ENCODE data around the gene NBEA. TPM values are rescaled to one million over a fixed set of nuclear protein-coding genes. Genes with fewer than 3 reads are reported as not detected.
A peak's percentile ranks its signal among the peaks of the same experiment; 100 is the strongest.

Gene NBEA
- total RNA-seq, 1 donor from 2014 or later = 19.1 TPM

GRCh38 chr13:35566340-35566739, 624.3 kb downstream of the NBEA start:
- DNase-seq = no peak
- intact Hi-C loops (cut with DNase I) = no loop called here
- no peak for ATAC-seq (ENCODE audit: poor library complexity)

- DNase-seq (no peak), ATAC-seq (ENCODE audit: poor library complexity) (no peak)
- intact Hi-C loops (cut with DNase I) = no loop called here
These were observed 625.4 kb downstream of the NBEA start for GRCh38 chr13:35567406-35567980.

GRCh38 chr13:35573639-35574038, 631.6 kb downstream of the NBEA start:
- ATAC-seq (ENCODE audit: poor library complexity) = no peak
- intact Hi-C loops (cut with DNase I) = no loop called here
- no peak for DNase-seq

DNA sequence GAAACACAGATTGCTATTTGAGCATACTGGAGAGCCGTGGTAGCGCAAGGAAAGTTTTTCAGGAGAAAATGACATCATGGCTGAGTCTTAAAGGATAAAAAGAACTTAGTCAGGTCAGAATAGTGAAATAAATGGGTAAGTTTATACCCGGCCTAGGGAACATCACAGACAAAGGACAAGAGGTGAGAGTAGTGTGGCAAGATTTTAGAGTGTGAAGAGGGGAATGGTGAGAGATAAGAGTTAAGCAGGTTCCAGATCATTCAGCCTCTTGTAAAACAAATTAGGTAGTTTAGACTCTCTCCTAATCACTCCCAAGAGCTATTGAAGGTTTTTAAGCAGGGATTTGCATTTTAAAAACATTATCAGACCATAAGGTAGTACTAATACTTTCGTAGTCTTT, 650.4 kb downstream of the NBEA start:
- no peak for ATAC-seq (ENCODE audit: poor library complexity)
- intact Hi-C loops (cut with DNase I) = no loop called here
- DNase-seq = no peak

GRCh38 chr13:35593651-35594050, 651.6 kb downstream of the NBEA start:
- DNase-seq = no peak
- no peak for ATAC-seq (ENCODE audit: poor library complexity)
- intact Hi-C loops (cut with DNase I) = no loop called here

DNA sequence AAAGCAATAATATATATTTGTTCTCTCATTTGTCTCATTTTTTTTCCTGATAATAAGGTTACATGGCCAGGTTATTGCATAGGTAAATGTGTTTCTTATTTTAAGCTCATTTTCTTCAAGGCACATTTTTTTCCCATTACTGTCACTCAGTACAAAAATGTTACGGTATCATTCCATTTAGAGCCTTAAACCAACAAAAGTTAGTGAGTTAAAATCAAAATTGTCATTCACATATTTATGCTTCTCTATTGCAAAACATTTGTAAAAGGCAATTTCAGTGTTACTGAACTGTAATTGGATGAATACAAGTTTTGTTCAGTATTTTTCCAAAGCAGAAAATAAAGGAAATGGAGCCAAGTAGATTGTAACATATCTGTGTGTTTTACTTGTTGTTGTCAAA, 652.0 kb downstream of the NBEA start:
- intact Hi-C loops (cut with DNase I) = no loop called here

DNA sequence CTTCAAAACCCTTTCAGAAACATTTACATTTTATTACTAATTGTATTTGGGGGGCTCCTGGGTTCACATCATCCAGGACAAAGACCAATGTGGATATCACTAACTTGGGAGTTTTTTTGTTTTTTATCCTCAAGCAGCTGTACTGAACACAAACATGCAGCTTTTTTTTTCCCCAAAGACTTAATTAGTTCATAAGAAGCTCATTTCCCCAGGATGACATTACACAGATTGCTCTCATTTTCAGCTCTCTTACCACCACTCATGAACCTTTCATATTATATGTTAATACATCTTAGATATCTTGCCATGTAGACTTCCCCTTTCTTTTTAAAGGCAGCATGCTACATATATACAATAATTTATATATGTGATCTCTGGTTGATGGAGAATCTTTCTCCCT, 653.1 kb downstream of the NBEA start:
- ATAC-seq (ENCODE audit: poor library complexity) = no peak
- DNase-seq = no peak
- intact Hi-C loops (cut with DNase I) = no loop called here

More for the DNA sequence above, 652.0 kb downstream of the NBEA start:
- no peak for ATAC-seq (ENCODE audit: poor library complexity)
- no peak for DNase-seq

DNA sequence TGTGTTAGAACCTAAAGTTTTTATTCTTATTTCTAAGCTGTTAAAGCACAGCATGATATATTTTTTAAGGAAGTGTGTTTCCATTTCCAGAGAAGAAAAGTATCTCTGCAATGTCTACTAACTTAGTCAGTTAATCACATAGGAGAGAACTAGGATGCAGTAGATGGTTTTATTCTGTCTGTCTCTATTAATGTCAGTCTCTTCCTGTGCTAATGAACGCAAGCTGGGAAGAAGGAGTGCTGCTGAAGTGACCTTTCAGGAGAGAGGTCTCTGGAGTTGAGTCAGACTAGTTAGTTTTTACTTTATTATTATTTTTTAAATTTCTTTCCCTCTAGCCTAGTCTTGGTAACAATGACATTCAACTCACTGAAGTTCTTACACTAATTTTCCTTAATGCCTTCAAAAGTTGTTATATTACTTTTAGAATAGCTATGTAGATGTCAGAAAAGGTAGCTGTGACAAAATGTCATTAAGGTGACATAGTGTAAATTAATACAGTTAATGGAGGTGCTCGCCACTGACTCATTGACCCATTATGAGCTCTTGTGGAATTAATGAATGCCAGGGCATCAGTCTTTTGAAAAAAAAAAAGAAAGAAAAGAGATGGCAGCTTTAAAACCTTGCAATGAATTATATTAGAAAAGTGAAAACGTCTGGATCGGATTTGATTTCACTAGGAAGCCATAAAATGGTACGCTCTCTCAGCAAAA, 654.4 kb downstream of the NBEA start:
- DNase-seq = no peak
- intact Hi-C loops (cut with DNase I) = no loop called here
- no peak for ATAC-seq (ENCODE audit: poor library complexity)

GRCh38 chr13:35597451-35597850, 655.4 kb downstream of the NBEA start:
- ATAC-seq (ENCODE audit: poor library complexity) (no peak), DNase-seq (no peak)
- intact Hi-C loops (cut with DNase I) = no loop called here

- no peak for DNase-seq
- intact Hi-C loops (cut with DNase I) = no loop called here
- ATAC-seq (ENCODE audit: poor library complexity) = peak; percentile 78
These were observed 656.2 kb downstream of the NBEA start for GRCh38 chr13:35598233-35598632.

DNA sequence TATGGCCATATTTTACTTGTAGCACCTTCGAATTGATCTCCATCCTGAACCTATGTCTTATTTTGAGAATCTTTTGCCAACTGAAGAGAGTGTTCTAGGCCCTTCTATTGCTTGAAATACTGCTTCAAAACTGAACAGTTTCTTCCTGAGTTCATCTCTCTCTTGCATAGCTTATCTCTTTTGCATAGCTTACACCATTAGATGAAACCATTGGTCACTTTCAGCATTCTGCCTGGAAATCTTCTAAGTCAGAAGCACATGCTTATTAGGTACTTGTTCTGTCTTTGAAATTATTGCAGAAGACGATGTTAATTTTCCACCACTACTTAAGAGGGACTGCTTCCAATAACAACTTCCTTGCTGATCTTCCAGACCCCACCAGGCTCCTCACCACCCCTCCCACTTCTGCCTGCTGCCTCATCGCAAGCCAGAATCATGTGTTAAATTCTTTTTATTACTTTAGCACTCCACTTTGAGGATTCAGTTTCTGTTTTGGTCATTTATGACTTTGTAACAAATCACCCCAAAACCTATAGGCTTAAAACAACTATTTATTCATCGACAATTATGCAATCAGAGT, 656.8 kb downstream of the NBEA start:
- intact Hi-C loops (cut with DNase I) = no loop called here
- ATAC-seq (ENCODE audit: poor library complexity) = no peak
- DNase-seq = no peak

GRCh38 chr13:35599384-35599783, 657.3 kb downstream of the NBEA start:
- ATAC-seq (ENCODE audit: poor library complexity) (peak; percentile 44), DNase-seq (peak; percentile 37)
- intact Hi-C loops (cut with DNase I) = no loop called here

DNA sequence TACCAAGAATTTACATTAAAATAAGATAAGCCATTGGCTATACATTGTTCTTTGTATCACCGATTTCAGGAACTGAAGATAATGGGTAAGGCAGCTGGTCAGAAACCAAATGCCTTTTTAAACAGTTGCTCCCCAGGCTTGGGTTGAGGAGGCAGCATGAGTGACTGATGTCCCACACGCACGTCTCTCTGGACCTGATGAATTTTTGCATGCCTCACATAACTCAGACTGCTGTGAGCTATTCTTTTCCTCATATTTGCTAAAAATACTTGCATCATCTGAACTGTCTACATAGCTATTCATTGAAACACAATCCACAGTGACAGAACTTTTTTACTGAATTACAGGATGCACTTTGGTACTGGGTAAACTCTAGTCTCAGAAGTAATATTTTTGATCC, 658.1 kb downstream of the NBEA start:
- ATAC-seq (ENCODE audit: poor library complexity) (no peak), DNase-seq (no peak)
- intact Hi-C loops (cut with DNase I) = no loop called here

DNA sequence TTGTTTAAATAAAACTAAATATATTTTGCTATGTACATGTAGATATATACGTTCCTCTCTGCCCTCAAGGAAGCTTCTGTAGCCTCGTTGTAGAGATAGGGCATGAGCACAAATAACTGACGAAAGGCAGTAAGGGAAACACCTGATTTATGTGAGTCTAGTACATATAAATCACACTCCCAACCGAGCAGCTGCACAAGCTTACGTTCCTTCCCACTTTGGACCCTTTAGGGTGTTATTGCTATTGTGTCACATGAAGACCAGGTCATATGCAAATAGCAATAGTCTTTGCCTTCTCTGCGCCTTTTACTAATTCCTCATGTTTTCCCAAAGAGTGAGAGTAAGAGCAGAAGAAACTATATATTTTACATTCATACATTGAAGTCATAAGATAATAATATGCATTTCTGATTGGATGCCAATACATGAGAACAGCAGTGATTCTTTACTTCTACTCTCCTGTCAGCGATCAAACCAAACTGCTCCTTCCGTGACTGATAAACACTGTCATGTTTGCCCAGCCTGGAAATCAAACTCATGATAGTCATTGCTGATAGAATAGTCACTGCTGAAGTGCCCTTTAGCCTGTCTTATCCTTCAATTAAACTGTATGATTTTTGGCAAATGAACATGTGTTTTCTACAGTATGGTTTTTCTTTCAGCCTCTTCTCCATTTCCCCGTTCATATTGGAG, 661.7 kb downstream of the NBEA start:
- ATAC-seq (ENCODE audit: poor library complexity) (no peak), DNase-seq (no peak)
- intact Hi-C loops (cut with DNase I) = no loop called here

DNA sequence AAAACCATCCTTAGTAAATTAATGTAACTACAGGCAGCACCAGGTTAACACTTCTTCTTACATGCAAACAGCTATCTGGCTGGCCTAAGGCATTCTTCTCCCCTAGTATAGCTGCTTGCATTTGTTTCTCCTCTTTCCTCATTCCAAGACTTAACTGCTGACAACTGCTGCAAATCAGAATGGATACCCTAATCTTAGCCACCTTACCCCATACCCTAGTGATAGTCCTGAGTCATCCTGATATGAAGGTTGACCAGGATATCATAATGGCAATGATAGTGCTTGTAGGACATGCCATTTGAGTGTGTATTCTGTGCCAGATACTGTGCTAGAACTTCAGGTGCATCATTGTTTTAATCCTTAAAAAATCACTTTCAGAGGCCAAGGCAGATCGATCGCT, 672.6 kb downstream of the NBEA start:
- ATAC-seq (ENCODE audit: poor library complexity) = no peak
- intact Hi-C loops (cut with DNase I) = no loop called here
- DNase-seq = no peak

- DNase-seq (no peak), ATAC-seq (ENCODE audit: poor library complexity) (no peak)
- intact Hi-C loops (cut with DNase I) = no loop called here
These were observed 675.4 kb downstream of the NBEA start for GRCh38 chr13:35617420-35617819.

DNA sequence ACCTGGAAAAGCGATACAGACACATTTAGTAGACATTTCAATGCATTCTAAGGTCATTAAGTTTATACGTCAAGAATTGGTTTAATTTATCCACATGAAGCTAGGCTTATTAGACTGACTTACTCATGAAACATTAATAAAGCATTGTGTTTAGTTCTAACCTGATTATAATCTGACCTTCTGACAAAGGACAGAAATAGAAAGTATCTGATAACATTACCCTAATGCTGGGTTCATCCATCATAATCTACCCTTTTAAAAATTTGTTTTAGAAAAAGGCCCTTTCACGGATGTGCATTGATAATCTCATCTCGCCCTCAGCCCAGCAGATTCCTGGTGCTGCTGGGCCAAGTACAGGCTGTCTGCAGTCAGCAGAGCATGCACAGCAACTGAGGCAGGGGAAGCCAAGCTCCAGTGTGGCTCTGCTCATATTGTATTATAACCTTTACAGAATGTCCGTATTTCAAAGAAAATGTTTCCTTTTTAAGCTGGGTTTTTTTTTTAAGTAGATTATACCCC, 676.6 kb downstream of the NBEA start:
- intact Hi-C loops (cut with DNase I) = no loop called here
- ATAC-seq (ENCODE audit: poor library complexity) (no peak), DNase-seq (no peak)

GRCh38 chr13:35621989-35622388, 679.9 kb downstream of the NBEA start:
- DNase-seq (no peak), ATAC-seq (ENCODE audit: poor library complexity) (no peak)
- intact Hi-C loops (cut with DNase I) = no loop called here

GRCh38 chr13:35629026-35629425, 687.0 kb downstream of the NBEA start:
- no peak for ATAC-seq (ENCODE audit: poor library complexity)
- no peak for DNase-seq
- intact Hi-C loops (cut with DNase I) = no loop called here

Data from Right ventricle myocardium superior (tissue), 1 donor.